ENCODE data around the gene RPS6KA2.

GRCh38 chr6:166542580-166542912 lies 84.5 kb downstream of the RPS6KA2 start:
- TF ChIP-seq EP300 (IDR thresholded peaks at IDR 0.05) (no peak), CTCF (IDR thresholded peaks at IDR 0.05) (no peak), POLR2AphosphoS5 (IDR thresholded peaks at IDR 0.05) (no peak)

Measured in gastroesophageal sphincter (tissue), 3 donors.